Right lobe of liver (tissue), 6 donors: ENCODE results near the gene RNF31. TPM values are rescaled to one million over a fixed set of nuclear protein-coding genes. Genes with fewer than 3 reads are reported as not detected.

ENCODE experiments used
- ATAC-seq, 4 donors: fragments of 200-7000 bp; cut with Tn5 transposase; one replicate each; pipeline ENCODE4 v1.9.1; 2020; ENCODE audit warnings: mild to moderate bottlenecking in 4 of 4, moderate library complexity in 4 of 4
- DNase-seq, 3 donors: peaks; one replicate each; pipeline ENCODE4 v3.0.0-alpha.2; 2020
- H3K27ac ChIP-seq, 3 donors: fragments of 200-600 bp; one replicate each; pipeline ENCODE4 v1.8.0; 2022
- H3K27me3 ChIP-seq, 2 donors: fragments of 200-600 bp; one replicate each; pipeline ENCODE4 v1.8.0; 2022
- H3K36me3 ChIP-seq, 4 donors: fragments of 200-600 bp; sonication (generic) in 1 of 4; one replicate each; pipeline versions ENCODE4 v1.5.1 to v1.8.0; 2017 to 2022; ENCODE audit warnings: control low read depth in 1 of 4
- H3K4me1 ChIP-seq, 4 donors: fragments of 200-600 bp; sonication (generic) in 1 of 4; one replicate each; pipeline versions ENCODE4 v1.5.1 to v1.8.0; 2017 to 2022; ENCODE audit warnings: control low read depth in 1 of 4
- H3K4me3 ChIP-seq, 3 donors: fragments of 200-600 bp; one replicate each; pipeline ENCODE4 v1.8.0; 2022
- H3K9me3 ChIP-seq, 4 donors: fragments of 200-600 bp; sonication (generic) in 1 of 4; one replicate each; pipeline versions ENCODE4 v1.5.1 to v1.8.0; 2017 to 2022; ENCODE audit warnings: control low read depth in 1 of 4
- POLR2A ChIP-seq: fragments of 450-650 bp; IDR thresholded peaks from one replicate; pipeline ENCODE4 v1.6.1; 2017; ENCODE audit warnings: antibody characterized with exemption, mild to moderate bottlenecking
- WGBS: methylation state at CpG from one replicate; pipeline ENCODE4 v1.1.6; 2018; ENCODE audit warnings: low coverage, low lambda C conversion rate; ENCODE audit not compliant: insufficient coverage; ENCODE audit errors: missing lambda C conversion rate; 5-methylcytosine and 5-hydroxymethylcytosine counted together
- intact Hi-C, 2 donors: fragments of 100-400 bp; cut with DNase I; formaldehyde crosslinking; loops; one replicate each; pipeline versions ENCODE4 v1.11.2 to v1.14.1; 2022
- total RNA-seq, 6 experiments: library from RNA; depleted of rRNA in 2 of 6; stranded (reverse); fragments of >200 nt in 2 of 6; fragmentation: NEBNext Ultra II Directional in 3 of 6; extraction: Animal tissue kit (Norgen Biotek cat#: 25700) in 3 of 6; gene quantifications; one replicate each; pipeline versions ENCODE4 v1.1.0 to v1.2.4, GENCODE V29; 2016 to 2023
- TF ChIP-seq, protein P1 (sequence below), 4 donors: fragments of 200-600 bp in 3 of 4; fragments of 450-650 bp in 1 of 4; IDR thresholded peaks; one replicate each; pipeline versions ENCODE4 v1.5.1 to v1.8.0; 2016 to 2022; ENCODE audit warnings: antibody characterized with exemption in 4 of 4, mild to moderate bottlenecking in 2 of 4
- donor health status: DM: no; HTN: yes; CAD: no.
- donor health status: DM: no; HTN: no; CAD: no.
- donor health status: DM: no; HTN: no; CAD: no.
- donor health status: DM: no; HTN: yes; CAD: no.
- donor health status: DM: no; HTN: yes; CAD: no.

RNF31 gene
- total RNA-seq, 6 experiments from 2014 or later, result 17.5 to 39.6 (median 26.2) TPM

DNA sequence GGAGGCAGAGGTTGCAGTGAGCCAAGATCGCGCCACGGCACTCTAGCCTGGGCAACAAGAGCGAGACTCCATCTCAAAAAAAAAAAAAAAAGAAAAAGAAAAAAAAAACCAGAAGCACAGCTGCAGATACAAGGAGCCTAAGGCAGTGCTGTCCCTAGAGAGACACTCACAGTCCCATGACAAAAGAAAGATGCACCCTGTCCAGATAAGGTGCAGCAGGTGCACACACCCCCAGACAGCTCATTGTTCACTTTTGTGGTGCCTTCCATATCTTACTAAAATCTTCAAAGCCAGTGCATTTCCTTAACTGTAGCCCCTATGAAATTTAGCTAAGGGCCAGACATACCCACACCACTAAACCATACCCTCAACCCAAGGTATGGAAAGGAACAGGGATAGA is 24.9 kb upstream of the RNF31 start:
- 90% methylated on average over 3 of the region's 4 CpGs for WGBS
- peaks cover 0 to 2% (median under 1%) of the 10 kb centered on the region in 4 donors for H3K4me1 ChIP-seq

DNA sequence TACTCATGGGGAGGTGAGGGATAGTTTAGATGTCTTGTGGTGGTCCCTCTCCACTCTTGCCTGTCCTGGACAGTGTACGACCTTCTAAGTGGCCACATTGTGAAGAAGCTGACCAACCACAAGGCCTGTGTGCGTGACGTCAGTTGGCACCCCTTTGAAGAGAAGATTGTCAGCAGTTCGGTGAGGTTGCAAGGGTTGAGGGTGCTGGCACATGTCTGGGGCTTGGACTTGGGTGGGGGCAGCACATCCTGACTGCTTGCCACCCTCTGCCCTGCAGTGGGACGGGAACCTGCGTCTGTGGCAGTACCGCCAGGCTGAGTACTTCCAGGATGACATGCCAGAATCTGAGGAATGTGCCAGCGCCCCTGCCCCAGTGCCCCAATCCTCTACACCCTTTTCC is 24.4 kb upstream of the RNF31 start:
- peaks cover 3 to 65% (median 27%) of the 10 kb centered on the region in 4 donors for H3K36me3 ChIP-seq
- no peaks in the 10 kb centered on the region for H3K9me3 ChIP-seq
- H3K27ac ChIP-seq, result no peak overlapping the region
- H3K4me3 ChIP-seq, result no peak overlapping the region
- intact Hi-C loops, result no loop called here
- H3K4me1 ChIP-seq, result no peaks in the 10 kb centered on the region
- peak in 1 of 4 donors; percentile 7 for ATAC-seq
- no peak for DNase-seq
- no peak for TF ChIP-seq POLR2A
- TF ChIP-seq, protein P1, sequence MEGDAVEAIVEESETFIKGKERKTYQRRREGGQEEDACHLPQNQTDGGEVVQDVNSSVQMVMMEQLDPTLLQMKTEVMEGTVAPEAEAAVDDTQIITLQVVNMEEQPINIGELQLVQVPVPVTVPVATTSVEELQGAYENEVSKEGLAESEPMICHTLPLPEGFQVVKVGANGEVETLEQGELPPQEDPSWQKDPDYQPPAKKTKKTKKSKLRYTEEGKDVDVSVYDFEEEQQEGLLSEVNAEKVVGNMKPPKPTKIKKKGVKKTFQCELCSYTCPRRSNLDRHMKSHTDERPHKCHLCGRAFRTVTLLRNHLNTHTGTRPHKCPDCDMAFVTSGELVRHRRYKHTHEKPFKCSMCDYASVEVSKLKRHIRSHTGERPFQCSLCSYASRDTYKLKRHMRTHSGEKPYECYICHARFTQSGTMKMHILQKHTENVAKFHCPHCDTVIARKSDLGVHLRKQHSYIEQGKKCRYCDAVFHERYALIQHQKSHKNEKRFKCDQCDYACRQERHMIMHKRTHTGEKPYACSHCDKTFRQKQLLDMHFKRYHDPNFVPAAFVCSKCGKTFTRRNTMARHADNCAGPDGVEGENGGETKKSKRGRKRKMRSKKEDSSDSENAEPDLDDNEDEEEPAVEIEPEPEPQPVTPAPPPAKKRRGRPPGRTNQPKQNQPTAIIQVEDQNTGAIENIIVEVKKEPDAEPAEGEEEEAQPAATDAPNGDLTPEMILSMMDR (IDR thresholded peaks at IDR 0.05), result no peak
- WGBS, result 83% methylated on average over 1 of the region's 8 CpGs
- H3K27me3 ChIP-seq, result no peaks in the 10 kb centered on the region

More for the DNA sequence above, 24.9 kb upstream of the RNF31 start:
- H3K27ac ChIP-seq, result no peak overlapping the region
- H3K4me3 ChIP-seq, result no peak overlapping the region
- no peaks in the 10 kb centered on the region for H3K9me3 ChIP-seq
- peaks cover 3 to 70% (median 27%) of the 10 kb centered on the region in 4 donors for H3K36me3 ChIP-seq
- no peaks in the 10 kb centered on the region for H3K27me3 ChIP-seq
- no peak for TF ChIP-seq POLR2A
- TF ChIP-seq, protein P1 (IDR thresholded peaks at IDR 0.05), result no peak
- ATAC-seq, result no peak
- intact Hi-C loops, result no loop called here
- no peak for DNase-seq

DNA sequence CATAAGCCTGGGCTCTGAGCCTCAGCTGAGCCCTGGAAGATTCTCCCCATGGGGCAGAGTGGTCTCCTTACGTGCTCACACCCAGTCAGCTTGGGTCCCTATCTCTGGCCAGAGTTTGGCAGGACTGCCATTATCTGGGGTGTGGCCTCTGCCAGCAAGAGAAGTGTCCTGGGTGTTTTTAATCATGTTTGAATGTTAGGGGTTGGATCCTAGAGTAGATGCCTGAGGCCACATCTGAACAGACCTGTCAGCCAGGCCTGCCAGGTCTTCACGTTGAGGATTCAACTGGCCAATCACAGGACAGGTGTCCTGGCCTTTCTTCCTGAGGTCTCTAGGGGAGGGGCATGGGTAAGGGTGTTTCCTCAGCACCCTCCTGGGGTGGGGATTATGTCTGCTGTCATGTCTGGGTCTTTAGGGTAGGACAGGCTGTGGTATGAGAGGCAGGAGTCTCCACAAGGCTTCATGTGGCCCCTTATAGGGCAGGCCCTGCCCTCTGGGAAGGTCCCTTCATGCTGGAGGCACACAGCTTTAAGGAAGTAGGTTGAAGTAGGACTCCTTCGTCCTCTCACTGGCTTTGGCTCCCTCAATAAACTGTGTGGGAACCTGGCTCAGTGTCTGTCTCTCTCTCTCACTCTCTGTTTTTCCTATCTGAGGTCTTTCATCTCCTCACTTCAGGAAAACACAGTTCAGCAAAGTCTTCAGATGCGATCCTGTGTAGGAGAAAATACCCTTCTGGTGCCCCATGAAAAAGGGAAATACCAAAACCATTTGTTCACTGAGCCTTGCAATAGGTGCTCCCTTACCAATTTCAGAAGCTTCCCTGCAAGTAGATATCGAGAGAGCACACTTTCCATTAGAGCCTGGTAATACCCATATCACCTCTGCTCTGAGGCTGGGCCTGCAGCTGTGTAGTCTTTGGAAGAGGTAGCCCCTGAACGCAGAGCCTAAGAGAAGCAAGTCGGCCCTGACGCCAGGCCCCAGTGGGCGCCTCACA is 23.6 kb upstream of the RNF31 start:
- no peak overlapping the region for H3K4me3 ChIP-seq
- ATAC-seq (peak in 2 of 4 donors; percentile 15 to 22), DNase-seq (no peak)
- no peaks in the 10 kb centered on the region for H3K4me1 ChIP-seq
- no peaks in the 10 kb centered on the region for H3K27me3 ChIP-seq
- WGBS, result 84% methylated on average over 4 of the region's 9 CpGs
- intact Hi-C loops, result no loop called here
- H3K27ac ChIP-seq, result no peak overlapping the region
- H3K9me3 ChIP-seq, result no peaks in the 10 kb centered on the region
- TF ChIP-seq, protein P1 (IDR thresholded peaks at IDR 0.05), result no peak
- no peak for TF ChIP-seq POLR2A
- H3K36me3 ChIP-seq, result peaks cover 3 to 57% (median 23%) of the 10 kb centered on the region in 4 donors

DNA sequence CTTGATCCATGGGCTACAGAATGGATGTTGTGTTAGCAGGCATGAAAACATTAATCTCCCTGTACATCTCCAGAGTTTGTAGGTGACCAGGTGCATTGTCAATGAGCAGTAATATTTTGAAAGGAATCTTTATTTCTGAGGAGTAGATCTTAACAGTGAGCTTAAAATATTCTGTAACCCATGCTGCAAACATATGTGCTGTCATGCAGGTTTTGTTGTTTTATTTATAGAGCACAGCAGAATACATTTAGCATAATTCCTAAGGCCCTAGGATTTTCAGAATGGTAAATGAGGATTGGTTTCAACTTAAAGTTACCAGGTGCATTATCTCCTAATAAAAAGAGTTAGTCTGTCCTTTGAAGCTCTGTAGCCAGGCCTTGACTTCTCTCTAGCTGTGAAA is 20.4 kb upstream of the RNF31 start:
- peaks cover 0 to 24% (median 6%) of the 10 kb centered on the region in 4 donors for H3K36me3 ChIP-seq
- no peak for TF ChIP-seq POLR2A
- TF ChIP-seq, protein P1 (IDR thresholded peaks at IDR 0.05), result no peak
- ATAC-seq, result no peak

More for the DNA sequence above, 20.4 kb upstream of the RNF31 start:
- H3K27ac ChIP-seq, result no peak overlapping the region
- H3K4me3 ChIP-seq, result no peak overlapping the region
- H3K9me3 ChIP-seq, result no peaks in the 10 kb centered on the region
- H3K27me3 ChIP-seq, result no peaks in the 10 kb centered on the region
- intact Hi-C loops, result no loop called here
- peaks cover 0 to 24% (median 10%) of the 10 kb centered on the region in 4 donors for H3K4me1 ChIP-seq
- no peak for DNase-seq
